GM23248 (cell line): ENCODE results near the gene GYS1. TPM values are rescaled to one million over a fixed set of nuclear protein-coding genes. Genes with fewer than 3 reads are reported as not detected.

Source experiments
- DNase-seq: peaks from one replicate; pipeline ENCODE4 v3.0.0-alpha.2; 2015
- H2AFZ ChIP-seq: fragments of 200-600 bp; sonication (generic); 2 replicates; pipeline ENCODE4 v1.6.1; 2016; ENCODE audit warnings: antibody characterized with exemption
- H3F3A ChIP-seq: fragments of 200-600 bp; sonication (generic); 2 replicates; pipeline ENCODE4 v1.6.1; 2016; ENCODE audit warnings: mild to moderate bottlenecking, antibody characterized with exemption, mixed run types; ENCODE audit not compliant: insufficient read depth
- H3K27ac ChIP-seq: fragments of 200-600 bp; sonication (generic); 2 replicates; pipeline ENCODE4 v1.5.1; 2016; ENCODE audit warnings: mild to moderate bottlenecking
- H3K27me3 ChIP-seq: fragments of 200-600 bp; sonication (generic); replicated peaks from 2 replicates; pipeline ENCODE4 v1.6.1; 2016; ENCODE audit warnings: mild to moderate bottlenecking; ENCODE audit not compliant: insufficient read depth
- H3K36me3 ChIP-seq: fragments of 200-600 bp; sonication (generic); 2 replicates; pipeline ENCODE4 v1.6.1; 2016; ENCODE audit warnings: low read depth, mild to moderate bottlenecking
- H3K4me1 ChIP-seq: fragments of 200-600 bp; sonication (generic); 2 replicates; pipeline ENCODE4 v1.6.1; 2016; ENCODE audit warnings: mild to moderate bottlenecking; ENCODE audit not compliant: insufficient read depth
- H3K4me2 ChIP-seq: fragments of 200-600 bp; sonication (generic); one replicate; pipeline ENCODE4 v1.6.1; 2016; ENCODE audit warnings: mild to moderate bottlenecking; ENCODE audit not compliant: unreplicated experiment
- H3K4me3 ChIP-seq: fragments of 200-600 bp; sonication (generic); 2 replicates; pipeline ENCODE4 v1.5.1; 2016; ENCODE audit warnings: mild to moderate bottlenecking
- H3K79me2 ChIP-seq: fragments of 200-600 bp; sonication (generic); 2 replicates; pipeline ENCODE4 v1.6.1; 2016; ENCODE audit warnings: mild to moderate bottlenecking; ENCODE audit not compliant: insufficient read depth
- H3K9ac ChIP-seq: fragments of 200-600 bp; sonication (generic); 2 replicates; pipeline ENCODE4 v1.6.1; 2016; ENCODE audit warnings: mild to moderate bottlenecking
- H3K9me2 ChIP-seq: fragments of 200-600 bp; sonication (generic); 2 replicates; pipeline ENCODE4 v1.6.1; 2016; ENCODE audit warnings: mixed run types, mild to moderate bottlenecking, moderate library complexity; ENCODE audit not compliant: insufficient read depth
- H3K9me3 ChIP-seq: fragments of 200-600 bp; sonication (generic); one replicate; pipeline ENCODE4 v1.6.1; 2017; ENCODE audit warnings: low read depth
- H4K20me1 ChIP-seq: fragments of 200-600 bp; sonication (generic); 2 replicates; pipeline ENCODE4 v1.6.0; 2016; ENCODE audit not compliant: insufficient read depth
- EZH2 ChIP-seq: fragments of 200-600 bp; sonication (generic); IDR thresholded peaks from 2 replicates; pipeline ENCODE4 v1.6.1; 2018; ENCODE audit warnings: antibody characterized with exemption, mild to moderate bottlenecking; ENCODE audit not compliant: insufficient read depth, poor library complexity, severe bottlenecking
- EZH2phosphoT487 ChIP-seq: fragments of 200-600 bp; sonication (generic); IDR thresholded peaks from 2 replicates; pipeline ENCODE4 v1.6.1; 2018; ENCODE audit warnings: antibody characterized with exemption, moderate library complexity, mild to moderate bottlenecking, low read depth; ENCODE audit not compliant: insufficient read depth
- WGBS, 2 experiments: methylation state at CpG; one replicate each; pipeline ENCODE4 v1.1.6; 2015 to 2017; ENCODE audit warnings: low lambda C conversion rate in 2 of 2, low coverage in 1 of 2; ENCODE audit errors: missing lambda C conversion rate in 2 of 2; 5-methylcytosine and 5-hydroxymethylcytosine counted together
- in situ Hi-C: fragments of 300-500 bp; cut with MboI; formaldehyde crosslinking; loops from 2 replicates; pipeline ENCODE4 v1.15.0; 2020
- polyA plus RNA-seq: library from polyadenylated mRNA; unstranded; fragments of >200 nt; fragmentation: Nextera tagmentation; extraction: Ambion mirVana; gene quantifications from 2 replicates; pipeline ENCODE4 v1.2.1, GENCODE V29; 2016
- total RNA-seq: library from RNA; depleted of rRNA; stranded (reverse); fragments of >200 nt; shearing (Covaris generic); gene quantifications from 2 replicates; pipeline ENCODE4 v1.2.3, GENCODE V29; 2014

Gene GYS1
- total and polyA plus RNA-seq, 2 experiments from 2014 or later: 78.4 to 85.6 TPM

DNA sequence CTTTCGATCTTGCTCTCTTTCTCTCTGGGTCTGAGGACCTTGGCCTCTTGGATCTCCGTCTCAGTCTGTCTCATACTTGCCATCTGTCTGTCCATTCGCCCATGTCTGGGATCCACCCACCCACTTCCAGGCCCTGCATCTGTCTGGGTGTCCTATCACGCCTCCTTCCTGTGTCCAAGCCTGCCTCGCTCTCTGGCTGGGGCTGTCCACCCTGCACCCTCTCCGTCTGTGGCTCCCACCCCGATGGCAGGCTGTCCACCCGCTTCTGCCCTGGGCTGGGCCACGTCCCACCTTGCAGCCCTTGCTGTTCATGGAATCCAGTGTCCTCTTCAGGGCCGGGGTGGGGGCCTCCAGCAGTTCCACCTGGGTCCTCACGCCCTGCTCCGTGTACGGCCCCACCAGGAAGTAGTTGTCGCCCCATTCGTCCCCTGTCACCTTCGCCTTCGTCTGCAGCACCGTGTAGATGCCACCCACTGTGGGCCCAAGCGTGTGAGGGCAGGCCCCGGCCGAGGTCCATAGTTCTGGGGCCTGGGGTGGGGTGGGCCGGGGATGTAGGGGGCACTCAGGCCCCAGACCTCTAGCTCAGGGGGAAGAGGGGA lies 2.0 kb downstream of the GYS1 start:
- H3K9ac ChIP-seq: peak overlapping the region; percentile 99
- TF ChIP-seq EZH2phosphoT487: no peak
- TF ChIP-seq EZH2: no peak
- H4K20me1 ChIP-seq: 0 out of 2 replicates have a peak, but pooled peaks cover 4% of the 10 kb centered on the region
- H3K79me2 ChIP-seq: peaks cover 82% of the 10 kb centered on the region
- peak overlapping the region; percentile 97 for H3K4me3 ChIP-seq
- in situ Hi-C loops: no loop called here
- H3K4me2 ChIP-seq: peak overlapping the region; percentile 92
- no peak overlapping the region for H2AFZ ChIP-seq
- DNase-seq: no peak
- H3K27ac ChIP-seq: no peak overlapping the region
- no peaks in the 10 kb centered on the region for H3K9me3 ChIP-seq
- peaks cover 21% of the 10 kb centered on the region; the same call in 1 of the 2 replicates for H3K36me3 ChIP-seq
- peaks cover 17% of the 10 kb centered on the region; the same call in 1 of the 2 replicates for H3K4me1 ChIP-seq
- 74% methylated on average over 19 to 22 of the region's 22 CpGs for WGBS, 2 experiments
- 0 out of 2 replicates have a peak, but pooled peaks cover 5% of the 10 kb centered on the region for H3F3A ChIP-seq
- no peaks in the 10 kb centered on the region for H3K27me3 ChIP-seq
- H3K9me2 ChIP-seq: no peaks in the 10 kb centered on the region

DNA sequence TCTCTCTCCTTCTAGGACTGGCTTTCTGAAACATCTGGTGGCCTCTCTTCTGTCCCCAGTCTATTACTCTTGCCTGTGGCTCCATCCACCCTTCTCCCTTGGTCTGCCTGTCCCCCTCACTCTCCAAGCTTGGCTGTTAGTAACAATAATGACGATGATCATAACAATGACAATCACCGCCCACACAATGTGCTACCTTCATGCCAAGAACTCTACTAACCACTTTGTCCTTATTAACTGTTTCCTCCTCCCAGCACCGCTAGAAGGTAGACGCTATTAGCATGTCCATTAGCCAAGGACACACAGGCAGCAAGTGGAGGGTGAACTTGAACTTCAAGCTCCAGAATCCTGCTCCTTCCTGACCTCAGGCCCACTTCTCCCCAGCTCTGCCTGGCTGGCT lies 2.7 kb downstream of the GYS1 start:
- H3K4me3 ChIP-seq: no peak overlapping the region
- H3K9me2 ChIP-seq: no peaks in the 10 kb centered on the region
- peaks cover 75% of the 10 kb centered on the region for H3K79me2 ChIP-seq
- H2AFZ ChIP-seq: no peak overlapping the region
- WGBS, 2 experiments: 61 to 67% methylated on average over 4 of the region's 4 CpGs
- H3K9me3 ChIP-seq: no peaks in the 10 kb centered on the region
- in situ Hi-C loops: no loop called here
- H4K20me1 ChIP-seq: 0 out of 2 replicates have a peak, but pooled peaks cover 4% of the 10 kb centered on the region
- DNase-seq: peak; percentile 36
- H3K4me2 ChIP-seq: peak overlapping the region; percentile 11
- peak overlapping the region; percentile 20; the same call in 1 of the 2 replicates for H3K9ac ChIP-seq
- no peak overlapping the region for H3K27ac ChIP-seq
- no peaks in the 10 kb centered on the region for H3K27me3 ChIP-seq
- 0 out of 2 replicates have a peak, but pooled peaks cover 5% of the 10 kb centered on the region for H3F3A ChIP-seq
- TF ChIP-seq EZH2: no peak
- peaks cover 24% of the 10 kb centered on the region; the same call in 1 of the 2 replicates for H3K36me3 ChIP-seq
- H3K4me1 ChIP-seq: peaks cover 17% of the 10 kb centered on the region; the same call in 1 of the 2 replicates

DNA sequence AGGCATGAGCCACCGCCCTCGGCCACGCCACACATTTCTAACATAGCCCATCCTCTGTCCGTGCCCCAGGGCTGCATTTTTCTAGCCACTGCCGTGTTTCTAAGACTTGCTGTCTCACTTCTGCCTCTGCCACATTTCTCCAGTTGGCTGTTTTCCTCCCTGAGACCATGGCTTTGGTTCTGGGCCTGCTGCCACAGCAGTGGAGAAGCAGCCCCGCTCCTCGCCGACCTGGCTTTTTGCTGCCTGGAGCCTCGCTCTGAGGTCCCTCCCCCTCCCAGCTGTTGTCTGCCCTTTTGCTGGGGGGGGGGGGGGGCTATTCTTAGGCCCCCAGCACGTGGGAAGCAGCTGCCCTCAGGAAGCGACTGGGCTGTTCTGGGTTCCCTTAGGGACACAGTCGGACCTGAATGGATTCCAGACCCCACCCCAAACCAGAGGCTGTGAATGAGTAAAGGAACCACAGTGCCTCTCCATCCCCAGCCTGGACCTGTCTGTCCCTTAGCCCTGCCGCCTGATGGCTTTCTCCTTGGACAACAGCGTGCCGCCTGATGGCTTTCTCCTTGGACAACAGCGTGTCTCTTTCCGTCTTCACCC lies 3.3 kb downstream of the GYS1 start:
- Histone ChIP-seq H3K4me2 (no peak overlapping the region), H4K20me1 (0 out of 2 replicates have a peak, but pooled peaks cover 4% of the 10 kb centered on the region), H3K9ac (peak overlapping the region; percentile 20; the same call in 1 of the 2 replicates), H3K4me1 (peaks cover 14% of the 10 kb centered on the region; the same call in 1 of the 2 replicates), H3K27ac (no peak overlapping the region), H3K36me3 (peaks cover 30% of the 10 kb centered on the region), H3K4me3 (no peak overlapping the region), H3K79me2 (peaks cover 69% of the 10 kb centered on the region), H2AFZ (no peak overlapping the region), H3K9me3 (no peaks in the 10 kb centered on the region), H3K27me3 (no peaks in the 10 kb centered on the region), H3F3A (0 out of 2 replicates have a peak, but pooled peaks cover 5% of the 10 kb centered on the region), H3K9me2 (no peaks in the 10 kb centered on the region)
- TF ChIP-seq EZH2 (no peak), EZH2phosphoT487 (no peak)
- in situ Hi-C loops: no loop called here
- DNase-seq: no peak
- 69 to 80% methylated on average over 14 to 17 of the region's 17 CpGs for WGBS, 2 experiments

DNA sequence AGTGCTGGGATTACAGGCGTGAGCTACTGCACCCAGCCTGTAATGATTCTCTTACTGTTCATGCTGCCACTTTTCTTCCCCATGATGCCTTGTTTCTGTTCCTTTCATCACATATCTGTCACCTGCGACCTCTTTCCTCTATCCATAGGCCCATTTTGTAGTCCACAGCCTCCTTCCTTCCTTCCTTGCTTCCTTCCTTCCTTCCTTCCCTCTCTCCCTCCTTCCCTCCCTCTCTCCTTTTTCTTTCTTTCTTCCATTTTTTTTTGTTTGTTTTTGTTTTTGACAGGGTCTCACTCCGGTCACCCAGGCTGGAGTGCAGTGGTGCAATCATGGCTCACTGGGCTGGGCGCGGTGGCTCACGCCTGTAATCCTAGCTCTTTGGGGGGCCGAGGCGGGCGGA lies 4.2 kb downstream of the GYS1 start:
- H3K4me1 ChIP-seq: peaks cover 10% of the 10 kb centered on the region; the same call in 1 of the 2 replicates
- no peak overlapping the region for H3K4me3 ChIP-seq
- 0 out of 2 replicates have a peak, but pooled peaks cover 5% of the 10 kb centered on the region for H3F3A ChIP-seq
- TF ChIP-seq EZH2 (no peak), EZH2phosphoT487 (no peak)
- 0 out of 2 replicates have a peak, but pooled peaks cover 4% of the 10 kb centered on the region for H4K20me1 ChIP-seq
- H2AFZ ChIP-seq: no peak overlapping the region
- H3K27ac ChIP-seq: no peak overlapping the region
- H3K9me3 ChIP-seq: no peaks in the 10 kb centered on the region
- in situ Hi-C loops: no loop called here
- H3K27me3 ChIP-seq: no peaks in the 10 kb centered on the region
- no peak overlapping the region for H3K4me2 ChIP-seq
- H3K79me2 ChIP-seq: peaks cover 60% of the 10 kb centered on the region
- no peaks in the 10 kb centered on the region for H3K9me2 ChIP-seq
- H3K9ac ChIP-seq: no peak overlapping the region
- peaks cover 34% of the 10 kb centered on the region for H3K36me3 ChIP-seq
- 89 to 91% methylated on average over 9 of the region's 9 CpGs for WGBS, 2 experiments
- DNase-seq: no peak
